Measurements from ENCODE around the gene MBD5.

Gene MBD5

DNA sequence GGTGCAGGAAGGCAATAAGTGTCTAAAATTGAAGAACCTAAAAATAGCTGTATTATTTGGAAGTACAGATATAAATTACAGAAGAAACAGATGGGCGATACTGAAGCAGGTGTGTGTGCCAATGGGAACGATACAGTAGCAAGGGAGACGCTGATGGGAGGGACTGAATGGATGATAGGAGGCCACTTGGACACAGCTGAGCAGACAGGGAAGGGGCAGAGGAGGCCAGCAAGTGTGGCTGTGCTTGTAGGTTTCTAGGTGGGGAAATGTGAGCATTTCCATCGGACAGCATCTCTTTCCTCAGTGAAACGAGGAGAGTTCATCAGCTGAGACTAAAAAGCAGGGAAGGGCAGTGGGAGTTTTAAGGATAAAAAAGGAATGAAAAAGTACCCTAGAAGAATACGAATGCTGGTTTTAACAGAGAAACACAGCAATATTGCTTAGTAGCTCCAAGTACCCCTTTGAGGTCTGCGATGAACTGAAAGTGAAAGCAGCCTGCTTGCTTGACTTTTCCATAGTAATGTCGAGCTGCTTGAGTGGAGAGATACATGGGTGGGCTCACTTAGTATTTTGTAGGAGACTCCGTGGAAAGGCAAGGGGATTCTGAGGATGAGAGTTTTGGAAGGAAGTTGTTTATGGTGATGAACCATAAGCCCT is 531.9 kb downstream of the MBD5 start:
- no peak for DNase-seq (ENCODE audit: low spot score)

DNA sequence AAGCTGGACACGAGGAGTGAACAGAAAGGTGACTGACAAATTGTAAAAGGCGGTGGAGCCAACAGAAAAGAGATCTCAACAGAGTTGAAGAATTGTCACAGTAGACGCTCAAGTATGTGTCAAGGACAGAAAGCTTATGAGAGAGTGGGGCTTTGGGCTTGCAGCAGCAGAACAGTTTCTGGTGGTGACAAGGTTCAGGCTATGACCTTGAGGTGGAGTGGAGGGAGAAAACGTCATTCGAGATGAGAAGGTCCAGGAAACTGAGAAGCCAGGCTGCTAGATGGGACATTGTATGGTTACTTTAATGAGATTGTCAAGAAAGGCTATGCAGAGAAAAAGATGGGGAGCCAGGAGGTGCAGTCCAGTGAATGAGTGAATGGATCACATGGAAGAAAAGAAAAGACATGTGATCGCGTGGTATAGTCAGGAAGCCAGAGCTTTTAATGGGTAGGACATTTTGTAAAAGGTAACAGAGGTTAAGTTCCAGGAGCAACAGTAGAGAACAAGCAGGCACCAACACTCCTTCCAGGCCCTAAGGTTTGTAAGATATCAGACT is 532.5 kb downstream of the MBD5 start:
- no peak for DNase-seq (ENCODE audit: low spot score)

DNA sequence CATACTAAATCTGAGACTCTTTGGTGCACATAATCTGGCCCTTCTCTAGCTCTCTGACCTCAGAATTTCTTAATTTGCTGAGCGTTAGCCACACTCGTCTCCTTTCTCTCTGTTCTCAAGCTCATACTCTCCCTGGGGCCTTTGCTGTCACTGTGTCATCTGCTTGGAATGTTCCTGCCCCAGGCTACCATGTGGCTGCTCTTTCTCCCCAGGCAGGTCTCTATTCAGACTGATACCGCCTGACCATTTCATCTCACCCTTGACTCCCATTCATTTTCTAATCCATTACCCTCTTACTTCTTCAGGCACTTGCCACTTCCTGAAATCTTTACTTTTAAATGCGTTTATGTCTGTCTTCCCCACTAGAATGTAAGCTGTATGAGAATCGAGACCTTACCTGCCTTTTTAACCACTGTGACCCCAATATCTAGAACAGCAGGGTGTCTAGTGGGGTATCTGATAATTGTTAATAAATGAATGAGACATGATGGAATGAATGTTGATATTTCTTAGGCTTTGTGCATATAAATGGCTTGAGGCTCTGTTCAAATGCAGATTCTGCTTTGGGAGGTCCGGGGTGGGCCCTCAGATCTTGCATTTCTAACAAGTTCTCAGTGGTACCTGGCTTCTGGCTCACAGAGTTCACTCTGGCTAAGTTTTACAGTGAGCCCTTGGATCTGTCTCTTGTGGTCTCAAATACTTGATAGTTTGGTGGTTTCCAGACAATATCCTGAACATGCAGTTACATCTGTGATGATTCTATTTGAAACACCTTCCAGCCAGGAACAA is 533.8 kb downstream of the MBD5 start:
- no peak for DNase-seq (ENCODE audit: low spot score)

DNA sequence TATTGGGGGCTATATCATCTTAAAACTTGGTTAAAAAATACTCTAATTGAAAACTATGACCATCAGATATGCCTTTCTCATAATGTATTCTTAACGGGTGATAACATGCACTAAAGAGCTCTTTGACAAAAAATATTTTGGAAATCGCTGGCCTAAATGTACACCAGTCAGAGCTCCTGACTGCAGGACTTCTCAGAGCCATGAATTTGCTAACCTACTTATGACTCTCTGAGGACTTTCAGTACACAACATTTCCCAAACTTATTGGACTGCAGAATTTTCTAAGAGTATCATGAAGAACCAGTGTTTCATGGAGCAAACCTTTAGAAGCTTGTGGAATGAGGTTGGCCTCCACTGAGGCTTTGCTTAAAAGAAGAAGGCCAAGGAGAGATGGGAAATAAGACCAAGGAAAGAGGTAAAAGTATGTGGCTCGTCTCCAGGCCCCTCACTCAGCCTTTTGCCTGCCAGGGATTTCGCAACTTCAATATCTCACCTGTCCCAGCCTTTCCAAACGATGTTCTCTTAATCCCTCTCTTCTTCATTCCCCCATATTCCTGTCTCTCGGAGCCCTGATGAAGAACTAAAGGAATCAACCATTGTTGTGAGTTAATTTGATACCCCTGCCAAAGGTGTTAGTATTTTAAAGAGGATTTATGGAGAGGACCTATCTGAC is 534.9 kb downstream of the MBD5 start:
- no peak for DNase-seq (ENCODE audit: low spot score)

DNA sequence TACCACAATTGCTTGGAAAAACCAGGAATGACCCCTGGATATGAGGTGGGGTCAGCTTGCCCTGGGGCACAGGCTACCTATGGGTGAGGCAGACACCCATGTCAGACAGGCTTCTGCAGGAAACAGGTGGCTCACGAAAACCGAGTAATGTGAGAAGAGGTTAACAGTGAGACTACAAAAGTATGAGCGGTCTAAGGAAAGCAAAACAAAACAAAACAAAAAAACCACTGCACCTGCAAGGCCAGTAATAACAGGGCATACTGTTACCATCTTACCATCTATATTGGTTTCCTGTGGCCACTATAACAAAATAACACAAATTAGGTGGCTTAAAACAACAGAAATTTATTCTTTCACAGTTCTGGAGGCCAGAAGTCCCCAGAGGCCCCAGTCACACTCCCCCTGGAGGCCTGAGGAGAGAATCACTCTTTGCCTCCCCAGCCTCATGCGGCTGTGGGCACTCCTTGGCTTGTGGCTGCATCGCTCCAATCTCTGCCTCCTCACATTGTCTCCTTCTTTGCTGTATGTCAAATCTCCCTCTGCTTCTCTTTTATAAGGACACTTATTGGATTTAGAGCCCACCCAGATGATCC is 537.0 kb downstream of the MBD5 start:
- DNase-seq (ENCODE audit: low spot score) = no peak

DNA sequence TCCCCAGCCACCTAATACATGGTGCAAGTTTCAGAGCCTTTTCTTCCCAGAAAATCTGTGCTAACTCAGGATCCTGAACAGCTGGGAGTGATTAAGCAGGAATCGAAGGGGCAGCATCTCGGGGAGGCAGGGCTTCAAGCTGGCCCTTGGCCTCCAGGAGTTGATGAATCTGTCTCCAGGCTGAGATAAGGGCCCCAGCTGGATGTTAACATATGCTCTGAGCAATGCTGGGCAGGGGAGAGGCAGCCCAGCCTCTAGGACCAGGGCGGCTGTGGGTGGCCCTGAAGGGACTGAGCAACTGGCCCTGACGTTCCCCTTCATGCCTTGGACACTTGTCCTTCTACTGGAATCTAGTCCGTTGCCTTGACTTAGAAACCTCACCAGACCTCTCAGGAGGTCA is 539.6 kb downstream of the MBD5 start:
- DNase-seq (ENCODE audit: low spot score) = peak; percentile 30

DNA sequence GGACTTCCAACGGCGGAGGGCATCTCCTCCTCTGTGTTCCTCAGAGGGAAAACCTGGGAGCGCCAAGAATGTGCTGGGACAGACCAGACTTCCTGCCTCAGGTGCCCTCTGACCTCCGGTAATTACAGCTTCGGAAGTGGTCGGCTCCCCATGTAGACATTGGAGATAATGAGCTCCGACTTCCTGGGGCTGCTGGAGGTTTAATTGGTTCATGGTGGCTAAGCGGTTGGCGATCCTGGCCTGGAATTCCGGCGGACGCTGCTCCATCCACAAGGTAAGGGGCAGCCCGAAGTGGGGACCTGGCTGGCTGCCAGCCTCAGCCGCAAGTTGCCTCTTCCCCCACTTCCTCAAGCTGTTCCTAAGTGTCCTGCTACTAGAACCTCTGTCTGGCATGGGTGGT is 540.5 kb downstream of the MBD5 start:
- no peak for DNase-seq (ENCODE audit: low spot score)

DNA sequence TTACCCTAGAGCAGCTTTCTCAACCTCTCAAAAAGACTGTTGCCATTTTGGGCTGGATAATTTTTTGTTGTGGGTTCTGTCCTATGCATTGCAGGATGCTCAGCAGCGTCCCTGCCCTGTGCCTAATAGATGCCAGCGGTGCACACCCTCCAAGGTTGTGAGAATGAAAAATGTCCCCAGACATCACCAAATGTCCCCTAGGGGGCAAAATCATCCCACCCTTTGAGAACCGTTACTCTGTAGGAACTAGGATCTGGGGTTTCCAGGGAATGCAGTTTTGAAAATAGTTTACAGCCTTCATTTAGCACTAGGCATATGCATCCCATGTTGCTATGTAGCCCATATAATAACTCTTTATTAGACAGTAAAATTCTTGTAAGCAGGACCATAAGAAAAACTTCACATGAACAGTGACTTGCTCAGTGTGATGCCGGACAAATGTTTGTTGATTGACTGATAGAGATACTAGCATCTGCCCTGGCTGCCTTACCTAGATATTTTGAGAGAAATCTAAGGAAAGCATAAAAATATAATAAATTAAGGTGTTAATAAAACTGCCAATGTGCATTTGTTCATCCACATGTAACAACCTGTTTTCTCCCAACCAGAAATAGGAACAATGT is 544.5 kb downstream of the MBD5 start:
- DNase-seq (ENCODE audit: low spot score) = no peak

Measured in AG20443 (cell line).